Measurements from ENCODE around the gene NOC2L. TPM values are rescaled to one million over a fixed set of nuclear protein-coding genes. Genes with fewer than 3 reads are reported as not detected.

NOC2L gene
- total RNA-seq, 4 donors from 2014 or later = 45.6 to 61.9 (median 56.3) TPM

GRCh38 chr1:939511-940106 is 19.4 kb downstream of the NOC2L start:
- H3K27me3 ChIP-seq = peaks cover 88% of the 10 kb centered on the region
- peaks cover 56% of the 10 kb centered on the region for H3K4me1 ChIP-seq
- H3K4me3 ChIP-seq = peak overlapping the region; percentile 49

GRCh38 chr1:938711-939489 is 20.2 kb downstream of the NOC2L start:
- TF ChIP-seq EP300 (IDR thresholded peaks at IDR 0.05) = no peak
- TF ChIP-seq POLR2A (IDR thresholded peaks at IDR 0.05) = no peak
- no peak for TF ChIP-seq POLR2AphosphoS5 (IDR thresholded peaks at IDR 0.05)
- TF ChIP-seq CTCF (IDR thresholded peaks at IDR 0.05) = no peak
- Histone ChIP-seq H3K36me3 (no peaks in the 10 kb centered on the region), H3K4me3 (no peak overlapping the region), H3K27ac (no peak overlapping the region), H3K9me3 (no peaks in the 10 kb centered on the region), H3K4me1 (peaks cover 56% of the 10 kb centered on the region), H3K27me3 (peaks cover 88% of the 10 kb centered on the region)
- DNase-seq (ENCODE audit: low spot score in 2 of 2) = no peak
- WGBS = 76% methylated on average over 13 of the region's 30 CpGs

More at GRCh38 chr1:939511-940106, 19.4 kb downstream of the NOC2L start:
- Histone ChIP-seq H3K27ac (no peak overlapping the region), H3K9me3 (no peaks in the 10 kb centered on the region), H3K36me3 (peaks cover 3% of the 10 kb centered on the region)
- no peak for TF ChIP-seq POLR2A (IDR thresholded peaks at IDR 0.05)
- no peak for TF ChIP-seq CTCF (IDR thresholded peaks at IDR 0.05)
- TF ChIP-seq POLR2AphosphoS5 (IDR thresholded peaks at IDR 0.05) = no peak
- TF ChIP-seq EP300 (IDR thresholded peaks at IDR 0.05) = no peak
- WGBS = 61% methylated on average over 3 of the region's 21 CpGs
- DNase-seq (ENCODE audit: low spot score in 2 of 2) = no peak

GRCh38 chr1:938088-938683 is 20.9 kb downstream of the NOC2L start:
- Histone ChIP-seq H3K4me3 (no peak overlapping the region), H3K27ac (no peak overlapping the region), H3K36me3 (no peaks in the 10 kb centered on the region), H3K27me3 (peaks cover 89% of the 10 kb centered on the region), H3K4me1 (peaks cover 56% of the 10 kb centered on the region), H3K9me3 (no peaks in the 10 kb centered on the region)
- 74% methylated on average over 6 of the region's 15 CpGs for WGBS
- TF ChIP-seq EP300 (IDR thresholded peaks at IDR 0.05) = no peak
- TF ChIP-seq CTCF (IDR thresholded peaks at IDR 0.05) = peak in 1 of 2 donors; percentile 21
- TF ChIP-seq POLR2AphosphoS5 (IDR thresholded peaks at IDR 0.05) = no peak
- no peak for DNase-seq (ENCODE audit: low spot score in 2 of 2)

GRCh38 chr1:937521-937920 is 21.5 kb downstream of the NOC2L start:
- Histone ChIP-seq H3K27me3 (peaks cover 89% of the 10 kb centered on the region), H3K4me3 (no peak overlapping the region), H3K27ac (no peak overlapping the region), H3K36me3 (no peaks in the 10 kb centered on the region), H3K9me3 (no peaks in the 10 kb centered on the region), H3K4me1 (peaks cover 49% of the 10 kb centered on the region)
- no peak for DNase-seq (ENCODE audit: low spot score in 2 of 2)
- 73% methylated on average over 3 of the region's 16 CpGs for WGBS
- TF ChIP-seq EP300 (IDR thresholded peaks at IDR 0.05) = no peak

GRCh38 chr1:936348-937264 is 22.4 kb downstream of the NOC2L start:
- DNase-seq (ENCODE audit: low spot score in 2 of 2) = no peak
- TF ChIP-seq POLR2A (IDR thresholded peaks at IDR 0.05) (no peak), CTCF (IDR thresholded peaks at IDR 0.05) (no peak), EP300 (IDR thresholded peaks at IDR 0.05) (no peak), POLR2AphosphoS5 (IDR thresholded peaks at IDR 0.05) (no peak)
- 69% methylated on average over 26 of the region's 45 CpGs for WGBS
- Histone ChIP-seq H3K9me3 (no peaks in the 10 kb centered on the region), H3K27ac (no peak overlapping the region), H3K4me3 (no peak overlapping the region), H3K27me3 (peaks cover 89% of the 10 kb centered on the region), H3K36me3 (no peaks in the 10 kb centered on the region), H3K4me1 (peaks cover 40% of the 10 kb centered on the region)
